H1 (cell line): ENCODE results near the gene TNFAIP1. TPM values are rescaled to one million over a fixed set of nuclear protein-coding genes. Genes with fewer than 3 reads are reported as not detected.
A peak's percentile ranks its signal among the peaks of the same experiment; 100 is the strongest.

Experiments
- CTCF ChIA-PET: fragments of 300-600 bp; sonication (Branson Sonifier 250); formaldehyde crosslinking; loops from one replicate; lab custom pipeline; 2021; ENCODE audit not compliant: partially characterized antibody; lab: Charles Lee
- POLR2A ChIA-PET: fragments of 300-600 bp; sonication (Branson Sonifier 250); formaldehyde crosslinking; loops from one replicate; lab custom pipeline; 2021; ENCODE audit warnings: inconsistent platforms; ENCODE audit not compliant: partially characterized antibody; lab: Charles Lee
- DNase-seq, 2 experiments: peaks; one replicate each; pipeline versions ENCODE4 v3.0.0 to v3.0.0-alpha.2; 2010 to 2022; ENCODE audit warnings: low spot score in 2 of 2, low read depth in 1 of 2, mixed read lengths in 1 of 2
- FAIRE-seq: peaks from 2 replicates; lab custom pipeline; 2011; peaks lifted over from hg19 to GRCh38; lab: Jason Lieb, UNC
- H2AFZ ChIP-seq: 2 replicates; pipeline ENCODE4 v1.8.1; 2012; ENCODE audit warnings: low read length, inconsistent platforms
- H2AK5ac ChIP-seq: 2 replicates; pipeline ENCODE4 v1.6.1; 2013; ENCODE audit warnings: low read depth, low read length
- H2BK120ac ChIP-seq: replicated peaks from 2 replicates; pipeline ENCODE3; 2013; ENCODE audit warnings: low read depth, low read length, inconsistent platforms
- H2BK12ac ChIP-seq: 2 replicates; pipeline ENCODE4 v1.6.1; 2013; ENCODE audit warnings: low read depth, low read length
- H2BK15ac ChIP-seq: 2 replicates; pipeline ENCODE4 v1.6.1; 2013; ENCODE audit warnings: low read length
- H2BK20ac ChIP-seq: 2 replicates; pipeline ENCODE4 v1.6.1; 2013; ENCODE audit warnings: low read length
- H2BK5ac ChIP-seq: 2 replicates; pipeline ENCODE4 v1.6.1; 2013; ENCODE audit warnings: low read depth, low read length
- H3K14ac ChIP-seq: 2 replicates; pipeline ENCODE4 v1.6.1; 2013; ENCODE audit warnings: inconsistent platforms; ENCODE audit not compliant: insufficient read length
- H3K18ac ChIP-seq: 2 replicates; pipeline ENCODE4 v1.6.1; 2013; ENCODE audit warnings: low read length; ENCODE audit errors: extremely low read depth
- H3K23ac ChIP-seq: 2 replicates; pipeline ENCODE4 v1.6.1; 2013; ENCODE audit warnings: inconsistent platforms; ENCODE audit not compliant: insufficient read length
- H3K23me2 ChIP-seq: 2 replicates; pipeline ENCODE4 v1.6.1; 2013; ENCODE audit warnings: low read depth, low read length
- H3K27ac ChIP-seq: 2 replicates; pipeline ENCODE4 v1.6.1; 2011; ENCODE audit warnings: low read depth, low read length, inconsistent platforms
- H3K27me3 ChIP-seq, 4 experiments: replicated peaks in 1 of 4; 1 replicate in 1 of 4; 2 replicates in 3 of 4; pipeline versions ENCODE4 v1.6.1 to v1.8.1; 2011 to 2013; ENCODE audit warnings: low read length in 3 of 4, mild to moderate bottlenecking in 3 of 4, inconsistent platforms in 2 of 4, mixed read lengths in 2 of 4, moderate library complexity in 1 of 4; ENCODE audit not compliant: control insufficient read depth in 3 of 4, insufficient read depth in 3 of 4; ENCODE audit errors: extremely low read depth in 1 of 4
- H3K36me3 ChIP-seq, 4 experiments: 2 replicates each; pipeline versions ENCODE4 v1.6.1 to v1.8.1; 2011 to 2013; ENCODE audit warnings: mild to moderate bottlenecking in 4 of 4, low read length in 3 of 4, moderate library complexity in 2 of 4, control low read depth in 1 of 4, inconsistent platforms in 1 of 4; ENCODE audit not compliant: insufficient read depth in 4 of 4, control insufficient read depth in 2 of 4
- H3K4ac ChIP-seq: replicated peaks from 2 replicates; pipeline ENCODE3; 2013; ENCODE audit warnings: low read length, low read depth, mixed read lengths, inconsistent platforms; ENCODE audit not compliant: insufficient read length
- H3K4me1 ChIP-seq, 4 experiments: replicated peaks in 1 of 4; 1 replicate in 1 of 4; 2 replicates in 3 of 4; pipeline versions ENCODE4 v1.6.1 to v1.8.1; 2011 to 2013; ENCODE audit warnings: low read length in 3 of 4, inconsistent platforms in 2 of 4, mixed read lengths in 1 of 4; ENCODE audit not compliant: insufficient read depth in 4 of 4, control insufficient read depth in 3 of 4
- H3K4me2 ChIP-seq, 2 experiments: 2 replicates each; pipeline versions ENCODE4 v1.6.1 to v1.8.1; 2011 to 2013; ENCODE audit warnings: low read depth in 2 of 2, low read length in 2 of 2, control low read depth in 1 of 2, inconsistent platforms in 1 of 2, mild to moderate bottlenecking in 1 of 2; ENCODE audit not compliant: insufficient read depth in 1 of 2
- H3K4me3 ChIP-seq, 4 experiments: fragments of 200-600, 300-600 bp in 1 of 4; sonication (generic), shearing (Covaris generic), sonication (Bioruptor Twin) in 1 of 4; 2 replicates each; pipeline versions ENCODE4 v1.5.1 to v1.8.1; 2011 to 2016; ENCODE audit warnings: low read length in 4 of 4, low read depth in 3 of 4, control low read depth in 2 of 4, inconsistent platforms in 2 of 4, mild to moderate bottlenecking in 2 of 4, mixed read lengths in 1 of 4, moderate library complexity in 1 of 4; ENCODE audit not compliant: insufficient read depth in 2 of 4; ENCODE audit errors: extremely low read depth in 1 of 4
- H3K56ac ChIP-seq: replicated peaks from 2 replicates; pipeline ENCODE3; 2013; ENCODE audit warnings: low read depth, mild to moderate bottlenecking, mixed read lengths, low read length, inconsistent platforms; ENCODE audit not compliant: insufficient read length
- H3K79me1 ChIP-seq: 2 replicates; pipeline ENCODE4 v1.6.1; 2013; ENCODE audit warnings: low read depth, low read length, control low read depth
- H3K79me2 ChIP-seq, 2 experiments: 2 replicates each; pipeline versions ENCODE4 v1.6.1 to v1.8.1; 2012 to 2013; ENCODE audit warnings: low read length in 2 of 2, mild to moderate bottlenecking in 2 of 2, inconsistent platforms in 1 of 2; ENCODE audit not compliant: insufficient read depth in 2 of 2, control insufficient read depth in 1 of 2
- H3K9ac ChIP-seq, 4 experiments: replicated peaks in 1 of 4; 1 replicate in 1 of 4; 2 replicates in 3 of 4; pipeline versions ENCODE4 v1.6.1 to v1.8.1; 2011 to 2013; ENCODE audit warnings: low read depth in 3 of 4, low read length in 3 of 4, control low read depth in 2 of 4, mild to moderate bottlenecking in 2 of 4, moderate library complexity in 2 of 4, inconsistent platforms in 1 of 4; ENCODE audit errors: extremely low read depth in 1 of 4
- H3K9me3 ChIP-seq, 2 experiments: 2 replicates each; pipeline versions ENCODE4 v1.6.1 to v1.8.1; 2012 to 2013; ENCODE audit warnings: mild to moderate bottlenecking in 2 of 2, moderate library complexity in 2 of 2, control low read depth in 1 of 2, inconsistent platforms in 1 of 2, low read depth in 1 of 2, low read length in 1 of 2, mixed read lengths in 1 of 2; ENCODE audit not compliant: insufficient read depth in 2 of 2
- H4K20me1 ChIP-seq, 2 experiments: replicated peaks in 1 of 2; 2 replicates each; pipeline versions ENCODE3 to v1.8.1; 2011 to 2013; ENCODE audit warnings: inconsistent platforms in 2 of 2, low read length in 2 of 2, mild to moderate bottlenecking in 1 of 2; ENCODE audit not compliant: insufficient read depth in 2 of 2, control insufficient read depth in 1 of 2
- H4K5ac ChIP-seq: 2 replicates; pipeline ENCODE4 v1.6.1; 2013; ENCODE audit warnings: low read length, low read depth, mixed read lengths, inconsistent platforms; ENCODE audit not compliant: insufficient read length
- H4K8ac ChIP-seq: 2 replicates; pipeline ENCODE4 v1.8.0; 2013; ENCODE audit warnings: mild to moderate bottlenecking, moderate library complexity, low read length, inconsistent platforms; ENCODE audit not compliant: insufficient read depth; ENCODE audit errors: extremely low read depth
- H4K91ac ChIP-seq: replicated peaks from 2 replicates; pipeline ENCODE3; 2013; ENCODE audit warnings: low read length, mixed read lengths, inconsistent platforms; ENCODE audit not compliant: insufficient read length
- BACH1 ChIP-seq: IDR thresholded peaks from 2 replicates; pipeline ENCODE4 v1.6.1; 2012; ENCODE audit warnings: low read length, improper control_type of control experiment
- CBX8 ChIP-seq: fragments of 300-800, 300-1000 bp; sonication (generic); IDR thresholded peaks from 2 replicates; pipeline ENCODE4 v1.7.1; 2016; ENCODE audit warnings: low read depth, low read length, borderline replicate concordance
- CTCF ChIP-seq, 3 experiments: IDR thresholded peaks; 1 replicate in 2 of 3; 2 replicates in 1 of 3; pipeline versions ENCODE4 v1.5.1 to v1.6.1; 2011; ENCODE audit warnings: low read length in 3 of 3, mild to moderate bottlenecking in 3 of 3, inconsistent platforms in 2 of 3, low read depth in 1 of 3, moderate library complexity in 1 of 3; ENCODE audit not compliant: insufficient read depth in 1 of 3; ENCODE audit errors: control extremely low read depth in 1 of 3
- SP1 ChIP-seq: IDR thresholded peaks from 2 replicates; pipeline ENCODE4 v1.6.1; 2011; ENCODE audit warnings: low read depth, low read length
- WGBS, 2 experiments: shearing (Covaris generic) in 1 of 2; methylation state at CpG; one replicate each; pipeline versions ENCODE4 v1.1.6 to v1.1.7; 2013 to 2015; ENCODE audit warnings: low lambda C conversion rate in 2 of 2, mixed read lengths in 2 of 2, inconsistent platforms in 1 of 2, low coverage in 1 of 2, missing lambda C conversion rate in 1 of 2; ENCODE audit not compliant: insufficient replicate concordance in 2 of 2, insufficient coverage in 1 of 2, insufficient read length in 1 of 2; ENCODE audit errors: extremely low coverage in 1 of 2, missing lambda C conversion rate in 1 of 2; 5-methylcytosine and 5-hydroxymethylcytosine counted together
- polyA plus RNA-seq, 7 experiments: library from polyadenylated mRNA; depleted of rRNA in 3 of 7; stranded (reverse) in 5 of 7; unstranded in 2 of 7; fragments of >200 nt in 5 of 7; fragments of 200-250 nt in 2 of 7; gene quantifications; 1 replicate in 5 of 7; 2 replicates in 1 of 7; 4 replicates in 1 of 7; pipeline versions ENCODE4 v1.2.1 to v1.2.3, GENCODE V29; 2011 to 2013; ENCODE audit warnings: missing spikeins in 2 of 7, mixed read lengths in 2 of 7
- total RNA-seq: library from RNA; stranded (reverse); fragmentation: NEBNext Ultra II Directional; extraction: Animal tissue kit (Norgen Biotek cat#: 25700); gene quantifications from 2 replicates; pipeline ENCODE4 v1.2.1, GENCODE V29; 2021

The TNFAIP1 gene
- total and polyA plus RNA-seq, 2 of the 8 experiments (the other 6 are each of a cell fraction or from before 2014, with no cell fraction given): 16.9 to 19.5 TPM

- H3K79me2 ChIP-seq: peaks cover 0 to 13% of the 10 kb centered on the region in 2 experiments; a peak in 2 of 4 replicates
- peaks cover 14% of the 10 kb centered on the region for H3K79me1 ChIP-seq
- DNase-seq: no peak
- peaks cover 2 to 5% (median 3%) of the 10 kb centered on the region in 4 experiments; a peak in 3 of 8 replicates for H3K36me3 ChIP-seq
- H4K5ac ChIP-seq: no peak overlapping the region
- H3K14ac ChIP-seq: no peak overlapping the region
- H3K23me2 ChIP-seq: peaks cover 10% of the 10 kb centered on the region; the same call in 1 of the 2 replicates
- no peaks in the 10 kb centered on the region for H3K27me3 ChIP-seq
- no peak overlapping the region for H3K23ac ChIP-seq
- FAIRE-seq: no peak
- POLR2A ChIA-PET: interaction anchor here (1.3 to 2.5 kb wide), 4 partner anchors 8 to 15 kb away, joined by 8 to 19 read pairs (median 11); partner anchors contain the start of gene TMEM97
- H3K18ac ChIP-seq: no peak overlapping the region
- H3K9me3 ChIP-seq: no peaks in the 10 kb centered on the region
- H2BK20ac ChIP-seq: no peak overlapping the region
- H3K4me2 ChIP-seq: peak overlapping the region; percentile 78 to 91; a peak in 3 of 4 replicates
- no peak overlapping the region for H3K56ac ChIP-seq
- H2BK12ac ChIP-seq: no peak overlapping the region
- H2BK120ac ChIP-seq: no peak overlapping the region
- H3K4me3 ChIP-seq: peak overlapping the region in 3 of 4 experiments; percentile 77 to 95 (median 87); a peak in 3 of 8 replicates
- peaks cover 4 to 5% of the 10 kb centered on the region in 2 experiments for H4K20me1 ChIP-seq
- no peak overlapping the region for H4K8ac ChIP-seq
- no peak overlapping the region for H2AFZ ChIP-seq
- H3K9ac ChIP-seq: no peak overlapping the region
- CTCF ChIA-PET: interaction anchor here (0.8 to 1.9 kb wide), 3 partner anchors 14 to 101 kb away, joined by 3 to 7 read pairs (median 3); no protein-coding TSS in a partner anchor
- TF ChIP-seq CTCF (IDR thresholded peaks at IDR 0.05; ENCODE audit: control extremely low read depth in 1 of 3, insufficient read depth in 1 of 3, low read depth in 1 of 3, low read length in 3 of 3) (no peak), CBX8 (no peak), SP1 (no peak), BACH1 (no peak)
- TF ChIP-seq, all 59 proteins: peak for 0
- peaks cover 0 to 10% (median 8%) of the 10 kb centered on the region in 4 experiments; a peak in 6 of 7 replicates for H3K4me1 ChIP-seq
- no peak overlapping the region for H2BK5ac ChIP-seq
- H2BK15ac ChIP-seq: no peak overlapping the region
- no peak overlapping the region for H3K4ac ChIP-seq
- H4K91ac ChIP-seq: no peak overlapping the region
- 83% methylated on average over 6 of the region's 6 CpGs; no CpG with 5 or more reads in 1 of the 2 experiments for WGBS, 2 experiments
- no peak overlapping the region for H3K27ac ChIP-seq
- H2AK5ac ChIP-seq: no peak overlapping the region
Observed at GRCh38 chr17:28334171-28334570, 1.4 kb upstream of the TNFAIP1 start.
